ENCODE results near the gene ADAMTSL1.

The ADAMTSL1 gene

GRCh38 chr9:18698992-18699391, 225.0 kb downstream of the ADAMTSL1 start:
- no peak for DNase-seq

DNA sequence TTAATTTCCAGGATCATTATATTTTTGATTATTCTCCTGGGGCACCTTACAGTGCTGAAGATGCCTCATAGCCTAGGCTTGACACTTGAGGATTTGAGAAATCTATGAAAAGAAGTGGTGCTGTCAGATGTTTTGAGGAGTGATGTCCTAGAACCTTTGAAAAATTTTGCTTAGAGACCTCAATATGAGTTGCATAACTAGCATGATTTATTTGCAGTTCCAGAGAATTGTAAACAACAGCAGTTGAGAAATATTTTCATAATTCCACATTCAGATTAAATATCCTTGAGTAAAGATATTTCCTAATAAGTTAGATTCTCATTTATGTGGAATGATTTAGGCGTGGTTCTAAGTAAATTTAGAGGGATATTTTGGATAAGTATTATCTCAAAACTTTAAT, 225.8 kb downstream of the ADAMTSL1 start:
- no peak for DNase-seq

DNA sequence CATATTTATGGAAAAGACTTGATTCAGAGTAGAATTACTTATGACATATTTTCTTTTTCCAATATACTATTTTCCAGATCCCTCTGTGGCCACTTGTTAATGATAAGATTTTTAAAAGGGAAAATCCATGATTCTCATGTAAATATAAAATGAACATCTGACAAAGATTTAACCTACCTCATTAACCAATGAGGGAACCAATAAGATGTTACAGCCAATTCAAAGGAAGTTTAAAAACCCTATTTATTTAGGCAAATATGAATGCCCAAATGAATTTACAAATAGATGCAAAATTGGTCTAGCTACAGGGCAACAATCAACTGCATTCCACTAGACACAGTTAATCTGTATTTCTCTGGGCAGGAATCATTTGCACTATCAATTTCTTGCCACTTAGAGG, 226.8 kb downstream of the ADAMTSL1 start:
- DNase-seq = no peak

DNA sequence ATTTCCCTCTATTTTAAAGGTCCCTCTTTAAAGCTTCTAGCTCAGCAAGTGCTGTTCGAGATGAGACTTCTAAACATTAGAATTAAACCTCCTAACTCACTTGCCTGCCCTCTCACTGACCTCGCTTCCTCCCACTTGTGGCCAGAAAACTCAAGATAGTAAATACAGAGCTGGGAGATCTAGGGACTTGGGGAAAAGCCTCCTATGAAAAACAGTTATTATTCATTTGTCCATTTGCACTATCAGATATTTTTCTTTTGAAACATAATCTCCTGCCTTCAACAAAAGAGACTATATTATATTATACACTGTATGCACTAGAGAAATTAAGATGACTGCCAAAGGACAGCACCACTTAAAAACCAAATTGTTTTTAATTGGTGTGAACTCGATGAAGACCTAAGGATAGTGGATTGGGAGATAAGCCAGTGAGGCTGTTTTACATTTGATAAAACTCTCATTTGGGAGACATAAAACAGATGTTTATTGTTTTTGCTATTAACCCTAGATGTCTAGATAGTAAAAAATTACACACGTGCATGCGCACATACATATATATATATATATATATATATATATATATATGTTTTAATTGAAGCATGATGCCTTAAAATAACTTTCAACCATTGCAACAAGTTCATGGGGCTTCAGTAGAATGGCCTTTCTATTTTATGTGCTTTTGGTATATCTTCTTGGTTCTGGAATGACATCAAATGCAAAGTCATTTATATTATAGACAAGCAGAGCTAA, 229.4 kb downstream of the ADAMTSL1 start:
- DNase-seq = no peak

GRCh38 chr9:18703901-18704379, 230.0 kb downstream of the ADAMTSL1 start:
- no peak for DNase-seq

DNA sequence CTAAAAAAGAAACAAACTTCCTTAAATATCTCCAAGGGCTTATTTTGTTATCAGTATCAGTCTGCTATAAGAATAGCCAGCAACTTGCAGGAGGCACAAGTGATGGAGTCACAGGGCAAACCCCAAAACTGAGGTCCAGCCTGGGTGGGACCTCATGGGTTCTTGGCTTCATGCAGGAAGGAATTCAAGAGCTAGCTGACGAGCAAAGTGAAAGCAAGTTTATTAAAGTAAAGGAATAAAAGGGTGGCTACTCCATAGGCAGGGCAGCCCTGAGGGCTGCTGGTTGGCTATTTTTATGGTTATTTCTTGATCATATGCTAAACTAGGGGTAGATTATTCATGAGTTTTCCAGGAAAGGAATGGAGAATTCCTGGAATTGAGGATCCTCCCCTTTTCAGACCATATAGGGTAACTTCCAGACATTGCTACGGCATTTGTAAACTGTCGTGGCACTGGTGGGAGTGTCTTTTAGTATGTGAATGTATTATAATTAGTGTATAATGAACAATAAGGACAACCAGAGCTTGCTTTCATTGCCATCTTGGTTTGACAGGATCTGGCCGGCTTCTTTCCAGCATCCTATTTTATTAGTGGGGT, 231.9 kb downstream of the ADAMTSL1 start:
- DNase-seq = no peak

DNA sequence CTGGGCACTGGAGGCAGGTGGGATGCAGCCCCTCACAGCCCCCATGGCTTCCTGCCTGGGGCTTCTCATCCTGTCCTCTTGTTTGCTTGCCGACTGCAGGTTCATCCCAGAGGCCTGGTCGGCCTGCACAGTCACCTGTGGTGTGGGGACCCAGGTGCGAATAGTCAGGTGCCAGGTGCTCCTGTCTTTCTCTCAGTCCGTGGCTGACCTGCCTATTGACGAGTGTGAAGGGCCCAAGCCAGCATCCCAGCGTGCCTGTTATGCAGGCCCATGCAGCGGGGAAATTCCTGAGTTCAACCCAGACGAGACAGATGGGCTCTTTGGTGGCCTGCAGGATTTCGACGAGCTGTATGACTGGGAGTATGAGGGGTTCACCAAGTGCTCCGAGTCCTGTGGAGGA, 232.7 kb downstream of the ADAMTSL1 start:
- no peak for DNase-seq

- no peak for DNase-seq
These were observed 233.1 kb downstream of the ADAMTSL1 start for GRCh38 chr9:18707061-18707461.

DNA sequence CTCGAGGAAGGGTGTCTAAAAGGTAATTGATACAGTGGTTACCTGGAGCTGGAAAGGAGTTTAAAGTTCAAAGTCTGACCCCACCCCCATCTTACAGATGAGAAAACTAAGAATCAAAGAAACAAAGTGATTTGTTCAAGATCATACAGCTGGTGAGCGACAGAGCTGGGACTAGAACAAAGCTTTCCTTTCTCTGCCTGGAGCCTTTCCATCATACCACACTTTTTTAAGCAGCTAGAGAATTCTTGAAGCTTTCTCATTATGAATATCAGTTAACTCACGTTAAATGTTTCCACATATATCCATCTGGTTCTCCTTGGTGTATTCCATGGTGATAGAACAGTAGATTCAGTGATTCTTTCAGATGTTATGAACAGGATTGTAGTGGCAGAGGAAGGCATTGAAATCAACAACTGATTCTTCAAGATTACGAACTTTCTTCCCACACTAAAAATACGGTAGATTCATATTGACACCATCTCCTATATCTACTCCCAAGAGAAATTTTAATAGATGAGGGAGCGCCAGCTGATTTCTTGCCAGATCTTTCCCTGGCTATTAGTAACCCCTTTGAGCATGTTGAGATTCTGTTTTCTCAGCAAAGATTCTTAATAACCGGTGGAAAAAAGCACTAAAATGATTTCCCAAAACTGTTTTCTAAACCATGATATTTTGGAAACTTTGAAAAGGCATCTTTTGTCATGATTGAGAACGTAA, 233.7 kb downstream of the ADAMTSL1 start:
- no peak for DNase-seq

DNA sequence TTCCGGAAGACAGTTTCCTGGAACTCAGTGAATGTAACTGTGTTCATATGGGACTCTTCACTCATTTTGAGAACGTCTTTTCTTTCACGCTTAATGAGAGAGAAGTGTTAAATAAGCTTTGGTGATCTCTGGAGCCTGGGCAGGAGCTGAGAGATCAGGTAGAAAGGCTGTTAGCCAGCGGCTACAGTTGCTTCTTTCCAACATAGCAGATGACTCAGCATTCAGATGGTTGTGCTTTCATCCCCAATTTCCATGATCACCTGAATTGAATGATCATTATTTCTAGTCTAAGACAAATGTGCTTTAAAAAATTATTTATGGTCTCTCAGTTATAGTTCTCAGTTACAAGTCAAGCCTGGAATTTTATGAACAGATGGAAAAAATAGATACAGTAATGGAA, 234.5 kb downstream of the ADAMTSL1 start:
- DNase-seq = no peak

- DNase-seq = no peak
These were observed 236.1 kb downstream of the ADAMTSL1 start for GRCh38 chr9:18710065-18710464.

DNA sequence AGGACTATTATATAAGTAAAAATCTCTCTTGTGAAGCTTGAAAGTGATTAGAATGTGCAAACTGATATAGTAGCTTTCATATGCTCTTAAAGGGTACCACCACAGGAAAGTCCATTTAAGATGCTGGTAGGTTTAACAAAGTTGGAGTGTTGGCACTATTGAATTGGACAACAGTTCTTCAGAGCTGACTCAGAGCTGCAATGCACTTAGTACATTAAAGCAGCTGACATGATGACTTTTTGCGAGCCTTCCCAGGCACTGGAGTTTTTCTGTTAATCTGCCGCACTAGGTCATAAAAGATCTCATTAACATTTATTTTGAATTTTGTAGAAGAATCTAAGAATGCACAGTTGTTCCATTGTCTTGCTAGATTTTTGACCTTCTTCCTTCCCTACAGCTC, 243.8 kb downstream of the ADAMTSL1 start:
- DNase-seq = no peak

DNA sequence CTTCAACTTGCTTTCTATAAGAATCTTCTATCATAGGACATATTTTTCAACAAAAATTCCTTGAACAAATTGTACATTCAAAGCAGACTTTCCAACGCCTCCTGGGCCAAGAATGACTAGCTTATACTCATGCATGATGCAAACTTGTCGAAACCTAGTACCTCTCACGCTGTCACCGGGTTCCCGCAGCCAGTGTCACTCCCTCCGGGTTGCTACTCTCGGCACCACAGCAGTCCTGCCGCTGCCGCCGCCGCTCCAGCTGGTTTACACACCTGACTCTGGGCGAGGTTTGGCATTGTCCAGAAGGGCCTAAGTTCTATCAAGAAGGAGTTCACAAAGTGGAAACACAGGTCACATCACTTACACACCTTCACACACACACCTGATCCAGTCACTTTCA, 244.4 kb downstream of the ADAMTSL1 start:
- DNase-seq = no peak

GRCh38 chr9:18718932-18719331, 245.0 kb downstream of the ADAMTSL1 start:
- DNase-seq = no peak

DNA sequence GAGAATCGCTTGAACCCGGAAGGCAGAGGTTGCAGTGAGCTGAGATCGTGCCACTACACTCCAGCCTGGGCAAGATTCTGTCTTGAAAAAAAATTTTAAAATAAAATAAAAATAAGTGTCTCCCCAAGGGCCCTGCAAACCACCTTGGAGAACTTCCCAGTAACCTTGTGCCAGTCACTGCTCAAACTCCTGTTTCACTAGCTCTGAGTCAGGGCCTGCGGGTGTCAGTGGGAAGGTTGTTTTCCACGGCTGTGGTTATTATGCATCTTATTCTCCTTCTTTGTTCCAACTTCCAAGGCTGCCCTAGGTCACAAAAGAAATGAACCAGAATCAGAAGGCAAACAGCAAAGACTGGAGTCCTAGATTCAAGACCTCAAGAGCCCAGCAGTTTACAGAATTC, 246.7 kb downstream of the ADAMTSL1 start:
- no peak for DNase-seq

GRCh38 chr9:18721267-18721994, 247.5 kb downstream of the ADAMTSL1 start:
- DNase-seq = peak; percentile 40

DNA sequence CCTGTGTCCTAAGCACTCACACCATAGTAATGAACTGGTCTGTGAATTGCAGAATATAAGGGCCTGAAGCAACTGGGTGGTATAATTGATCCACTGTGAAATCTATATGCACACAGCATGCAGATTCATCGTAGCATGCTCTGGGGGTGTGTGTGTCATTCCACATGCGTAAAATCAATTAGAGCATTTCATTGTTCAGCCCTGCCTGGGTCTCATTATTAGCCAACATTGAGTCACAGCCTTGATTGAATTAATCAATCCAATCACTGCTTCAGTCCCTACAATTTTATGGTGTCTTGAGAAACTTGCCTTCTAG, 248.0 kb downstream of the ADAMTSL1 start:
- DNase-seq = no peak

DNA sequence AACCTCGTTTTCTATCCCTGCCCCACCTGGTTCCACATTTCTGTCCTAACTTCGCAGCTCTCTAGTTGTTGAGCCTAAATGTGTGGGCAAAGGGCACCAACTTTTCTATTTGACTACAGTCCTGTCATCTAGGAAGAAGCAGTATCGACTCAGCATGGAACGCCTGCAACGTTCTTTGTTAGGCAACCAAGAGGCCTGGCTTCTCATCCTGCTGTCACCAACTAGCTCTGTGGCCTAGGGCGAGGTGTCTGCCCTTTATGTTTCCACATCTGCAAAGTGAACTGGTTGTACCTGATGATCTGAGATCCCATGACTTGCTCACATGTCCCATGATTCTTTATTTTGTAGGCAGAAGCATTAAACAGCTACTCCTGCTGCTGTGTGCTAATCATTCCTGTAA, 248.9 kb downstream of the ADAMTSL1 start:
- DNase-seq = no peak

DNA sequence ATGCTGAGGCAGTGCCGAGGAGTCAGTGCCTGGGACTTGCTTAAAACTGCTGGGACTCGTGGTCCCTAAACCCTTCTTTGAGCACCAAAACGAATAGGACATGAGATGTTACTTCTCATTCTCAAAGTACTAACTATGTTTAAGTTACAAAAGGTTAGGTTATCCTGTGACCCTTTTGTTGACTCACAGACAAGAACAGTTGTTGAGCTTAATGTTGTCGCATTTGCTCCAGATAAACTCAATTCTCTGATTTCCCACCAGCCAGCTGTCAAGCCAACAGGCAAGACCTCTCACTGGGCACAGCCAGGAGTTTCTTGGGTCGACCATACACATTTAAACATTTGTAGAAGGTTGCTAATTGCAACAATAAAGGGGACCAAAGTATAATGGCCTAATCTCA, 249.4 kb downstream of the ADAMTSL1 start:
- no peak for DNase-seq

GRCh38 chr9:18726546-18726945, 252.6 kb downstream of the ADAMTSL1 start:
- no peak for DNase-seq

DNA sequence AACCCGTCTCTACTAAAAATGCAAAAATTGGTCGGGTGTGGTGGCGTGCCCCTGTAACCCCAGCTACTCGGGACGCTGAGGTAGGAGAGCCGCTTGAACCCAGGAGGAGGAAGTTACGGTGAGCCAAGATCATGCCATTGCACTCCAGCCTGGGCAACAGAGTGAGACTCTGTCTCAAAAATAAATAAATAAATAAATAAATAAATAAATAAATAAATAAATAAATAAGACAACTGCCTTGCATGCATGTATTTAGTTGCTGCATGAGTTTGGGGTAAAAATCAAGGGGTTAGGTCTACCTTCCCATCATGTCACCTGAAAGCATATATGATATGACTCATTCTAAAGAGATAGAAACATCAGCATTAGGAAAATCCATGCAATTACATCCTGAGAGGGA, 254.0 kb downstream of the ADAMTSL1 start:
- DNase-seq = no peak

GRCh38 chr9:18728642-18729041, 254.7 kb downstream of the ADAMTSL1 start:
- DNase-seq = no peak

GRCh38 chr9:18730241-18730640, 256.3 kb downstream of the ADAMTSL1 start:
- no peak for DNase-seq
